Keratinocyte (primary cell): Measurements from ENCODE around the gene ADGRA1.

ENCODE experiments used
- EZH2 ChIP-seq: IDR thresholded peaks from one replicate; pipeline ENCODE4 v1.6.1; 2012; ENCODE audit warnings: inconsistent platforms, mild to moderate bottlenecking, low read length, moderate library complexity
- TF ChIP-seq, protein P1 (sequence below), 3 experiments: IDR thresholded peaks in 1 of 3; conservative IDR thresholded peaks in 1 of 3; optimal IDR thresholded peaks in 1 of 3; 2 replicates in 2 of 3; 3 replicates in 1 of 3; pipeline versions ENCODE3 to v1.5.1; 2011; ENCODE audit warnings: low read length in 3 of 3, mild to moderate bottlenecking in 3 of 3, moderate library complexity in 2 of 3, control low read depth in 1 of 3, inconsistent platforms in 1 of 3; ENCODE audit not compliant: insufficient read depth in 2 of 3; ENCODE audit errors: extremely low read depth in 1 of 3

DNA sequence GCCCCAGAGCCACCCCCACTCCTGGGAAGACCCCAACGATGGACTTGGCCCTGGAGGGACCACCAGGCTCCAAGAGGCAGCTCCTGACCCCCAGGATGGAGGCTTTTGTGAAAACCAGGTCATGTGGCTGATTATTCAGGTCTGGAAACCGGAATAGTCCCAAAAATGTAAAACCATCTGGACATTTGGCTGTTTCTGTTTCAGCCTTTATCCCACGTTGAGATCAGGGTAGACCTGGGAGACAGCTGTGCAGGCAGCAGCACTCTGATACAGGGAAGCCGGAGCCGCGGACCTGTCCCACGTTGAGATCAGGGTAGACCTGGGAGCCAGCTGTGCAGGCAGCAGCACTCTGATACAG is 7.1 kb upstream of the ADGRA1 start:
- TF ChIP-seq, protein P1, sequence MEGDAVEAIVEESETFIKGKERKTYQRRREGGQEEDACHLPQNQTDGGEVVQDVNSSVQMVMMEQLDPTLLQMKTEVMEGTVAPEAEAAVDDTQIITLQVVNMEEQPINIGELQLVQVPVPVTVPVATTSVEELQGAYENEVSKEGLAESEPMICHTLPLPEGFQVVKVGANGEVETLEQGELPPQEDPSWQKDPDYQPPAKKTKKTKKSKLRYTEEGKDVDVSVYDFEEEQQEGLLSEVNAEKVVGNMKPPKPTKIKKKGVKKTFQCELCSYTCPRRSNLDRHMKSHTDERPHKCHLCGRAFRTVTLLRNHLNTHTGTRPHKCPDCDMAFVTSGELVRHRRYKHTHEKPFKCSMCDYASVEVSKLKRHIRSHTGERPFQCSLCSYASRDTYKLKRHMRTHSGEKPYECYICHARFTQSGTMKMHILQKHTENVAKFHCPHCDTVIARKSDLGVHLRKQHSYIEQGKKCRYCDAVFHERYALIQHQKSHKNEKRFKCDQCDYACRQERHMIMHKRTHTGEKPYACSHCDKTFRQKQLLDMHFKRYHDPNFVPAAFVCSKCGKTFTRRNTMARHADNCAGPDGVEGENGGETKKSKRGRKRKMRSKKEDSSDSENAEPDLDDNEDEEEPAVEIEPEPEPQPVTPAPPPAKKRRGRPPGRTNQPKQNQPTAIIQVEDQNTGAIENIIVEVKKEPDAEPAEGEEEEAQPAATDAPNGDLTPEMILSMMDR (optimal IDR thresholded peaks at IDR 0.05 in 1 of 3, IDR thresholded peaks at IDR 0.05 in 1 of 3, conservative IDR thresholded peaks at IDR 0.05 in 1 of 3; ENCODE audit: extremely low read depth in 1 of 3, insufficient read depth in 2 of 3, low read length in 3 of 3): no peak
- TF ChIP-seq EZH2: no peak
